HG03103 (cell line): ENCODE measurements around the gene NBL1.

Source experiments
- ATAC-seq: cut with Tn5 transposase; IDR thresholded peaks from one replicate; pipeline ENCODE4 v1.9.1; 2021; ENCODE audit warnings: low read depth; ENCODE audit not compliant: unreplicated experiment

NBL1 gene

DNA sequence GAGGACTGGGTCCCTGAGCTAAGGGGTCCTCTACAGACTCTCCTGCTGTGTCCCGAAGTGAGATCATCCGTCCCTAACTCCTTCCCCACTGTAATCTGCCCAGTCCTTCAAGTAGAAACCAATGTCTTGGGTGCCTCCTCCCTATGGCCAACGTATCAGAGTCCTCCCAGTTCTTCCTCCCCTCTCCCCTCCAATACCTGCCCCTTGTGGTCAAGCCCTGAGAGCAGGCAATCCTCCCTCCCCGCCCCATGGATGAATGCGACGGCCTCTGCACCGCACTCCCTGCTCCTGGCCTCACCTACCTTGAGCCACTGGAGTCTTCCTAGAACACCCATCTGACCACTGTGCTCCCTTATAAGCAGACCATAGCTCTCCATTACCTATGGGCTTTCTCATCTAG, 51.7 kb downstream of the NBL1 start:
- ATAC-seq = no peak

DNA sequence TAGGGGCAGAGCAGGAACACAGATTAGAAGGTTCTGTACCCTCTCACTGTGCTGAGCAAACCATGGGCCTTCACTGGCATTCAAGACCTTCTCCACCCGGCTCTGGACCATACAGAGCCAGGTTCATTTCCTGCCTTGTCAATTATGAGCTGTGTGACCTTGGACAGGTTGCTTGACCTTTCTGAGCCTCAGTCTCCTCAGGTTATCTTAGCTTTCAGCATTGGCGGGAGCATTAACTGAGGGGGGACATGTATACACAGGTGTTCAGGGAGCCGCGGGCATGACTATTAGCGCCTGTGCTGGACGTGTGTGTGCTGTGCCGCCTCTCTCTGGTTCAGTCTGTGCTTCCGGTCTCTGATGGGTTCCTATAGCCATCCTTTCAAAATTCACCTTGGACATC, 52.7 kb downstream of the NBL1 start:
- no peak for ATAC-seq

DNA sequence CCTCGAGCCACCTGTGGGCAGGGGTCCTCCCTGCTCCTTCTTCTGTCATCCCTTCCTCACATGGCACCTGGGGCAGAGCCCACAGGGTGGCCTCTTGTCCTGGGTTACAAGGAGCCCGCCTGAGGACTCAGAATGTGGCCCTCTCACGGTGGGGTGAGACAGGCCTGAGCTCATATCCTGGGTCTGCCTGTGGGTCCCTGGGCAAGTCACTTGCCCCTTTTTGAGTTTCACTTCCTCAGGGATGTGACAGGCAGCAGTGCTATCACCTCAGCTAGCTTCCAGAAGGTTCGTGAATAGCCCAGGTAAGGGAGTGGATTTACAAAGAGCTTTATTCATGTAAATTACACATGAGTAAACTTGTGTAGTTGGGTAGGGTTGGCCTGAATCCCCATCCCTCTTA, 54.1 kb downstream of the NBL1 start:
- ATAC-seq = no peak

DNA sequence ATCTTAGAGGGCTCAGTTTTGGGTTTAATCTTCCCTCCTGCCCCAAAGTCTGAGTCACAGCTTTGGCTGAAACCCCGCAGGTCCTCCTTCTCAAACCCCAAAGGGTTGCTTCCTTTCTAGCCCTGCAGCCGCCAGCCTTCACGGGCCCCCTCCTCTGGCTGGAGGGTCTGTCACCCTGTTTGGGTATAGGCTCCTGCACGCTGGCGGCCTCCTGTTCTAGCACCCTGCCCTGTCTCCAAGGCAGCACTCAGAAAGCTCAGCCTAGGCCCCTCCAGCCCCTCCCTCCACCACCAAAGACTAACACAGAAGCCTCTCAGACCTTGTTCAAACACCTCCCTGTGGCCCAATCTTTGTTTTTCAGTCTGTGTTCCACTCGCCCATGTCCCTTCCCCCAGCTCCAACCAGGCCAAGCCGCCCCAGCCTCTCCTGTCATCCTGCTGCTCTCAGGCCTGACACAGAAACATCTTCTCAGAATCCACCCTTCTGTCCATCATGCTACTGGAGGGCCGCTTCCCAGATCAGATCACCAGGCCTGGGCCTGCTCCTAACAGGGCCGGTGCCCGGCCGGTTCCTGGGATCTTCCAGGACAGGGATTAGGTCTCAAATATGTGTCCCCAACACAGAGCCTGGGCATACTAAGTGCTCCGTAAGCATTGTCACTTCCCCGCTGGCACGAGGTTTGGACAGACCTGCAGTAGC, 56.1 kb downstream of the NBL1 start:
- ATAC-seq = no peak

DNA sequence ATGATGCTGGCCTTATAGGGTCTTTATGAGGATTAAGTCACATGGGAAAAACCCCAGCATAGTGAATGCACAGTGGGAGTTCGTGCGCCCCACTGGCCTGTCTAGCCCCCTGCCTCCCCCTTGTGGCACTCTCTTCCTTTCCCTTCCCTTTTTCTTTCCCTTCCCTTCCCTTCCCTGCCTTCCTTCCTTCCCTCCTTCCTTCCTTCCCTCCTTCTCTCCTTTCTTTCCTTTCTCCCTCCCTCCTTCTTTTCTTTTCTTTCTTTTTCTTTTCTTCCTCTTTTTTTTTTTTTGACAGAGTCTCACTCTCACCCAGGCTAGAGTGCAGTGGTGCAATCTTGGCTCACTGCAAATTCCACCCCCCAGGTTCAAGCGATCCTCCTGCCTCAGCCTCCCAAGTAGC, 59.2 kb downstream of the NBL1 start:
- no peak for ATAC-seq

DNA sequence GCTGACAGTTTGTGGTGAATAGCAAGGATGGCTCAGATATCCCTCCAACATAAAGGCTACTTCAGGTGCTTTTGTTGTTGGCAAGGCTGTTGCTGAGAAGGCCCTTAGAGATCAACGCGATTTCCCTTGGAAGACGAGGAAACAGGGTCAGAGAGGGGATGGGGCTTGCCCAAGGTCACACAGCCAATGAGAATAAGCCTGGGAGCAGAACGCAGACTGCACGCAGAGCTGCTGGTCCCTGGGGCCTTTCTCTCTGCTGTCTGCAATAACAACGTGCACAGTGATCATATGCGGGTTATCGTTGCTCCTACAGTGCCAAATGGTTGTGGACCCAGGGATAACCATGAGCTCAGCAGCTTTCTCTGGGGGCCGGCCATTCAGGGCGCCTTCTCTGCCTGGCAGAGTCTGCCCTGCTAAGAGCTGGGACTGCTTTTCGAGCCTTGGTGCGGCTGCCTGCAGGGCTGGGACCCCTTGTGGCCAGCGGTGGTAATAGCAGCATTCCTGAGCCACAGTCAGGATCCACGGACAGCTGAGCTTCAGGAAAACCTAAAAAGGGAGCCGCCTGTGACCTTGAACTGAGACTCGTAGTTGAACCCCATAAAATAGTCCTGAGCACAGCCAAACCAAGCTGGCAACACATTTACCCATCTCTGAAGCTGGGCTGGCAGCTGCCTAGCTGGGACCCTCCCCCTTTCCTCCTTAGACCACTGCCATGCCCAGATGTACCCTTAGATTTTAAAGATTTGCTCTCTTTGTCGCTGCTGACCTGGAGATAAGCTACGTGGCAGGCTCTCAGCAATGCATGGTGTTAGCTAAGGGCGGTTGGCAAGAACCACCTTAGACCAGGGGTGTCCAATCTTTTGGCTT, 60.4 kb downstream of the NBL1 start:
- ATAC-seq = no peak

DNA sequence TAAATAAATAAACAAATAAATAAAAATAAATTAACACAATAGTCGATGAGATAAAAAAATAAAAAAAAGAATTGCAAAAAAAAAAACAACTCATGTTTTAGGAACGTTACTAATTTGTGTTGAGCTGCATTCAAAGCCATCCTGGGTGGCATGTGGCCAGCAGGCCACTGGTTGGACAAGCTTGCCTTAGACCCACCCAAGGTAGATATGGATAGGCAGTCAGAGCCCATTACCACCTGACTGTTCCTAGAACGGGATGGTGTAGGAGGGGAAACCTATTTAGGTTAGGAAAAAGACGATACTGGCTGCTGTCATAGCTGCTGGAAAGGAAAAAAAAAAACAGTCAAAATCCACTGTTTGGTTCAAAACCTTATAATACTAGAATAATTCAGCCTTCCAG, 61.4 kb downstream of the NBL1 start:
- no peak for ATAC-seq

DNA sequence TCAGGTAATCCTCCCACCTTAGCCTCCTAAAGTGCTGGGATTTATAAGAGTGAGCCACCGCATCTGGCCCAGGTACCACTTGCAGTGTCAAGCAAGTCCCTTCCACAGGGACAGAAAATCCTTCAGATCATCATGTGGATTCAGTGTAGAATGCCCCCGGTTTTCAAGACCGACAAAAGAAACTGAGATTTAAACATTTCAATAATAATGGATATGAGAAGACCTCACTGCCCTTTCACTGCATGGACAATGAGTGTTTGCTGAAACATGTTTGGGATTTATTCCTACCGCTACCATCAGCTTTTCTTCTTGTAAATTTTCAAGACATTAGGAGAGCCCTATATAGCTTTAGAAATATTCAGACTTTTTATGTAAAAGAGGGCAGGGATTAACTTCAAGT, 62.0 kb downstream of the NBL1 start:
- no peak for ATAC-seq
